ENCODE data around the gene LIPC.

Gene LIPC

GRCh38 chr15:58517682-58518525 lies 86.1 kb downstream of the LIPC start:
- DNase-seq (ENCODE audit: low read depth in 2 of 2), result no peak

DNA sequence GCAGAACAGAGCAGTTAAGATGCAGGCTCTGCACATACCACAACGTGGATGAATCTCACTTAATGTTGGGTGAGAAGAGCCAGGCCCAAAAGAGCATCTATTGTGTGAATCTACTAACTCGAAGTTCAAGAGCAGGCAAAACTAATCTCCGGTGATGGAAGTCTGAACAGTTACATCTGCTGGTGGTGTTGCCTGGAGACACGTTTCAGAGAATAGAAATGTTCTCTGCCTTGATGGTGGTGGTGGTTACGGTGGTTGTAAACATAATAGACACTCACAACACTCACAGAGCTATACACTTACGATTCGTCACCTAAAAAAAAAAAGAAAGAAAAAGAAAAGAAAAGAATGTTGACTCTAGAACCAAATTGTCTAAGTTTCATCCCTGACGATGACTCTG lies 86.8 kb downstream of the LIPC start:
- DNase-seq (ENCODE audit: low read depth in 2 of 2), result no peak

- DNase-seq (ENCODE audit: low read depth in 2 of 2), result no peak
These were observed 87.7 kb downstream of the LIPC start for GRCh38 chr15:58519516-58519915.

DNA sequence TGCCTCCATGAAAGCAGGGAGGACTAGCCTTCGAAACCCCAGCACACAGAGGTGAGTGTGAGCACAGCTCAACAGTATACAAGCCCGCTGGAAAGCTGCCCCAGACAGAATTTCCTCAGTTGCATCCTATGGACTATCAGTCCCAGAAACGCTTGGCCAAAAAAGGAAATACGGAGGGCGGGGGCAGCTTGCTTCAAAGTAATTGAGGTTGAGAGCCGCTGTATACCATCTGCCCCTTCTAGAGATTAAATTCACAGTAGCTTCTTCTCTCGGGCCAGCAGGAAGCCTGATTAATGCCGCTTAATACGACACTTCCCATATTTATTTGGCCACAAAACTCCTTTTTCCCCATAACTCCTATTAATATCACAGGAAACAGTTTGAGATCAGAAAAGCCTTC lies 88.7 kb downstream of the LIPC start:
- DNase-seq (ENCODE audit: low read depth in 2 of 2), result no peak

GRCh38 chr15:58520936-58521292 lies 89.1 kb downstream of the LIPC start:
- DNase-seq (ENCODE audit: low read depth in 2 of 2), result no peak

DNA sequence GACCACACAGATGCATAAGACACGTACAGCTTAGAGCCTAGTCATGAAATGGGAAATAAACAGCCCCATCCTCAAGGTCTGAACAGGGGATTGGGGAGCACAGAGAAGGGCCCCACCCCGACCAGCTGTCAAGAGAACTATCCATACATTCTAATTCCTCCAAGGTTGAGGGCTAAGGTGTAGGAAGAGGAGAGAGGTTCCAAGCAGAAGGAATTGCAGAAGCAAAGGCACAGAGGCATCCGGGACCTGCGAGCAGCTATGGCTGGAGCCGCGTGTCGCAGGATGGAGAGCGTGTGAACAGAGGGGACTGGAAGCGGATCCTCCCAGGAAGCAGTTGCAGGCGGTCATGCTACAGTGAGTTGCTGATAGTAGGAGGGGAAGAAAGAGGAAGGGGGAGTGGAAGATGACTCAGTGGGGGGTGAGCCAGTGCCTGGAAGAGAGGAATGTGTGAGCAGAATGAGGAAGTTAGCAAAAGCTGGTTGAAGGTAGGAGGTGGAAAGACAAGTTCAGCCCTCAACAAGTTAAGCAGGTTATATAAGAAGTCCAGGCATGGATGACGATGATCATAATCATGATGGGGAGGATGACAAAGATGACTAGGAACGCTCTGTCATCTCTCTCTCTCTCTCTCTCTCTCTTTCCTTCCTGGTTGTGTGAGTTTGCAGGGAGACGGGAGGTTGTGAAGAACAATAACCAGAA lies 89.7 kb downstream of the LIPC start:
- DNase-seq (ENCODE audit: low read depth in 2 of 2), result no peak

DNA sequence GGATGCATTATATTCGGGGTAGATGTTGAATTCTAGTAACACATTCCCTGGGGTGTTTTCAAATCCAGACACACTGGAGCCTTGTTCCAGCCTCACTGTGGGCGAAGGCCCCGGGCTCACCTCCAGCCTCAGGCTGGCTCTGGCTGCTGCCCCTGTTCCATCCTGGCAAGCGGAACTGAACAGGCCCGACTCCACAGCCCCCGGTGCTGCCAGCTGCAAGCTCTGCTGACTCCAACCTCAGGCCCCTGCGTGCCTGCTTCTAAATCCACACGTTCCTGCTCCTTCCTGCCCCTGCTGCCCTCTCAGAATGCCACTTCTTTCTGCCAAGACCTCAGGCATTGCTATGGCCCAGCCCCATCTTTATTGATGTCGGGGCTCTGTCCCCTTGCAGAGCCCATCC lies 90.6 kb downstream of the LIPC start:
- DNase-seq (ENCODE audit: low read depth in 2 of 2), result no peak

DNA sequence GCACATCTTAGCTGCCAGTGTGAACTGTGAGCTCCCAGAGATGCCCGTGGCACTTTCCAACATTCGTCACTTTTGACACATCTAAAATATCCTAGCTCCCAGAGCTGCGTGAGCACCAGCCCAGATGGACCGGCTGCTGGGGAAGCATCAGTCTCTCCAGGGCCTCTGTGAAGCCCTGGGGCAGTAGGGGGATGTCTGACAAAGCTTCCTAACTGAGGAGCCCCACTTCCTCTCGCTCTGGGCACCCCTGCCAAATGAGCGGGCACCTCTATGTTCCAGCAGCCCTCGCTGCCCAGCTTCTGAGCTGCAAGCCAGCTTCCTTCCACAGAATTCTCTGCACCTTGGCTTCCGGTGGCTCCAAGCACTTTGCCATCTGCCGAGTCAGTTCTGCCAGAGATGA lies 91.1 kb downstream of the LIPC start:
- DNase-seq (ENCODE audit: low read depth in 2 of 2), result no peak

DNA sequence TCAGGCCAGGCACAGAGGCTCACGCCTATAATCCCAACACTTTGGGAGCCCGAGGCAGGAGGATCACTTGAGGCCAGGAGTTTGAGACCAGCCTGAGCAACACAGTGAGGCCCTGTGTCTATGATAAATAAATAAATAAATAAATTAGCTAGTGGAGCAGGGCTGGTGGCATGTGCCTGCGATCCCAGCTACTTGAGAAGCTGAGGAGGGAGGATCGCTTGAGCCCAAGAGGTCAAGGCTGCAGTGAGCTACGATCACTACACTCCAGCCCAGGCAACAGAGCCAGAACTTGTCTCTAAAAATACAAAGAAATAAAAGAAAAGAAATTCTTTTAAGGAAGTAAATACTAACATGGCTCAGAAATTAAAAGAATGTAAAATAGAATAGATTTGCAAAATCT lies 91.8 kb downstream of the LIPC start:
- DNase-seq (ENCODE audit: low read depth in 2 of 2), result no peak

- DNase-seq (ENCODE audit: low read depth in 2 of 2), result no peak
These were observed 92.5 kb downstream of the LIPC start for GRCh38 chr15:58524247-58524646.

- no peak for DNase-seq (ENCODE audit: low read depth in 2 of 2)
These were observed 94.2 kb downstream of the LIPC start for GRCh38 chr15:58525991-58526421.

GRCh38 chr15:58526647-58527192 lies 94.9 kb downstream of the LIPC start:
- no peak for DNase-seq (ENCODE audit: low read depth in 2 of 2)

DNA sequence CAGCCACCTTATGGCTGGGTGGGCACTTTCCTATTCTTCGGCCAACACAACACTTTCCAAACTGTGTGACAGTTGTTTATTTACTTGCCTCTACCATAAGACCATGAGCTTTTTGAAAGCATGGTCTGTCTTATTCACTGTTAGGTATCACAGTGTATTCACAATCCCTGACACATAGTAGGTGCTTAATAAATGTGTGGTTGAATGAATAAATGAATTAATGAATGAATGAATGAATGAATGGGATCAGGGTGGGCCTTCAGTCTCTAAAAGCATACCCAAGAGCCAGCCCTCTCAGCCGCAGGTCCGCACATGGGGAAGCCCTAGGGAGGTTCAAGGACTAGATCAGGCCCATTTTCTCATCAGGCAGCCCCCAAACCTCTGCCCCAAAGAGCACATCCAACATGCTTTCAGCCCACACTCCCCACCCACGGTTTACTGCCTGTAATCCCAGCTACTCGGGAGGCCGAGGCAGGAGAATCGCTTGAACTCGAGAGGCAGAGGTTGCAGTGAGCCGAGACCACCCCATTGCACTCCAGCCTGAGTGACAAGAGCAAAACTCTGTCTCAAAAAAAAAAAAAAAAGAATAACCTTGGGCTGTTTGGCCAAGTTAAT lies 95.9 kb downstream of the LIPC start:
- DNase-seq (ENCODE audit: low read depth in 2 of 2), result no peak

GRCh38 chr15:58528188-58528870 lies 96.5 kb downstream of the LIPC start:
- no peak for DNase-seq (ENCODE audit: low read depth in 2 of 2)

GRCh38 chr15:58529041-58529440 lies 97.2 kb downstream of the LIPC start:
- no peak for DNase-seq (ENCODE audit: low read depth in 2 of 2)

- no peak for DNase-seq (ENCODE audit: low read depth in 2 of 2)
These were observed 98.3 kb downstream of the LIPC start for GRCh38 chr15:58530056-58530590.

DNA sequence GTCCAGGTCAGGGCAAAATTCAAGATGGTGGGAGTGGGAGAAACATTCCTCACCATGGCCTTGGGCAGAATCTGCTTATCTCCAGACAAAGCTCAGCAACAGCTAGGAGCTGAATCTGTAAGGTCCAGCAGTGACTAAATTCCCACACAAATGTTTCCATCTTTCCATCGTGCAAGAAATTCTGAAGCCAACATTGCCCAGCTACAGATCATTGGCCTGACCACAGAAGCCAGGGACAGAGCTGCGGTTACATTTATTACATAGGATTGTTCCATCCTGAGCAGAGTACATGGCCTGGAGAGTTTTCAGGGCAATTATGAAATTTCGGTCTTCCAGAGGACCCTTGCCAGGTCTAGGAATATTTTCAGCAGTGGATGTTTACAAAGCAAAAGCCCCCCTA lies 100.3 kb downstream of the LIPC start:
- DNase-seq (ENCODE audit: low read depth in 2 of 2), result no peak

DNA sequence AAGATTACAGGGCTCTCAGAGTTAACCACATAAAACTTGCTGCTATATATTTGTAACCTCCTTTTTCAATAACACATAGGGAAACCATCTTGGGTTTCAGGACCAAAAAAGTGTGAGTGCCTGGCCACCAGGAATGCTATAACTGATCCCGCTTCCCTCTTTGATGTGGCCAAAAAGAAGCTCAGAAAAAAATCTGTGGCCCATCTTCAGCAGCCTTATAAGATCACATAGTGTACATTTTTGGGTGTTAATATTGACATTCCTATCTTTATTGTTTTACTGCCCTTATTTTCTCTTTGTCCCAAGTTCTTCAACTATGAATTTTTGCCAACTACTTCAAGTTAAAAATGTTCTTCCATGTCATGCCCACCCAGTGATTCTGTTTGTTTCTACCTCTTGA lies 102.8 kb downstream of the LIPC start:
- no peak for DNase-seq (ENCODE audit: low read depth in 2 of 2)

GRCh38 chr15:58535337-58535736 lies 103.5 kb downstream of the LIPC start:
- no peak for DNase-seq (ENCODE audit: low read depth in 2 of 2)

- DNase-seq (ENCODE audit: low read depth in 2 of 2), result no peak
These were observed 104.1 kb downstream of the LIPC start for GRCh38 chr15:58535894-58536293.

GRCh38 chr15:58536414-58536813 lies 104.6 kb downstream of the LIPC start:
- DNase-seq (ENCODE audit: low read depth in 2 of 2), result no peak

DNA sequence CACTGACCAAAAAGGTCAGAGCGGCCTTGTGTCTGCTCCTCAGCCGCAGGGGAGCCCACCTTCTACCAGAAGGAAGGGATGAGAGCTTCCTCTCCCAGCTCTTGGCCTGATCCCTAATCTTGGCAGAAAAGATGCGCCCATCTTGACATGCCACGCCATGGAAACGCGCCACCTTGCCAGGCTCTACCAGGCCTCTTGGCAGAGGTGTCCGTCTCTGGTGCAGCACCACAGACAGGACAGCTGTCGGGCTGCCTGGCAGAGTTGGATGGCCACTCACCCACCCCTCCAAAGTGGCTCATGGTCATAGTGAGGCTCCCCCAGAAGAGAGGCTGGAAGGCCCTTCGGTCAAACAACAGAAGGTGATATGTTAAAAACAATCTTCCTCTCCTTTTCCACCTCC lies 105.2 kb downstream of the LIPC start:
- no peak for DNase-seq (ENCODE audit: low read depth in 2 of 2)

All from activated CD4-positive, alpha-beta T cell treated with anti-CD3 and anti-CD28 coated beads for 24 hours (primary cell).